Liver (tissue), 9 donors: ENCODE measurements around the gene PTPRN2. TPM values are rescaled to one million over a fixed set of nuclear protein-coding genes. Genes with fewer than 3 reads are reported as not detected.

Experiments used
- DNase-seq: peaks from one replicate; pipeline ENCODE4 v3.0.0-alpha.2; 2017; ENCODE audit warnings: low spot score
- H3K27ac ChIP-seq, 2 donors: one replicate each; pipeline ENCODE4 v1.7.0; 2013; ENCODE audit warnings: inconsistent platforms in 2 of 2, low read length in 2 of 2, control low read depth in 1 of 2, low read depth in 1 of 2, mild to moderate bottlenecking in 1 of 2
- H3K27me3 ChIP-seq, 4 donors: one replicate each; pipeline versions ENCODE4 v1.6.1 to v1.7.0; 2013; ENCODE audit warnings: low read length in 3 of 4, inconsistent platforms in 1 of 4, mild to moderate bottlenecking in 1 of 4, moderate library complexity in 1 of 4; ENCODE audit not compliant: control insufficient read depth in 4 of 4, insufficient read depth in 4 of 4
- H3K36me3 ChIP-seq, 4 donors: one replicate each; pipeline versions ENCODE4 v1.6.1 to v1.7.0; 2013; ENCODE audit warnings: low read length in 3 of 4, mild to moderate bottlenecking in 3 of 4, low read depth in 1 of 4, moderate library complexity in 1 of 4; ENCODE audit not compliant: control insufficient read depth in 4 of 4, insufficient read depth in 3 of 4
- H3K4me1 ChIP-seq, 4 donors: one replicate each; pipeline versions ENCODE4 v1.6.1 to v1.7.0; 2013; ENCODE audit warnings: low read length in 3 of 4, mild to moderate bottlenecking in 3 of 4, moderate library complexity in 1 of 4; ENCODE audit not compliant: control insufficient read depth in 4 of 4, insufficient read depth in 4 of 4
- H3K4me3 ChIP-seq, 3 donors: one replicate each; pipeline versions ENCODE4 v1.6.1 to v1.7.0; 2013; ENCODE audit warnings: low read length in 3 of 3, control low read depth in 1 of 3, low read depth in 1 of 3, mild to moderate bottlenecking in 1 of 3
- H3K9ac ChIP-seq, 2 donors: one replicate each; pipeline ENCODE4 v1.7.0; 2013; ENCODE audit warnings: low read length in 2 of 2, mild to moderate bottlenecking in 2 of 2, moderate library complexity in 2 of 2, control low read depth in 1 of 2, low read depth in 1 of 2
- H3K9me3 ChIP-seq, 4 donors: one replicate each; pipeline versions ENCODE4 v1.6.1 to v1.7.0; 2013; ENCODE audit warnings: low read length in 3 of 4; ENCODE audit not compliant: control insufficient read depth in 4 of 4
- EGR1 ChIP-seq, 2 donors: IDR thresholded peaks; 2 replicates each; pipeline ENCODE4 v1.6.1; 2016 to 2018; ENCODE audit warnings: antibody characterized with exemption in 2 of 2, low read depth in 2 of 2
- FOXA1 ChIP-seq: IDR thresholded peaks from 2 replicates; pipeline ENCODE4 v1.6.1; 2016; ENCODE audit warnings: antibody characterized with exemption
- FOXA2 ChIP-seq: IDR thresholded peaks from 2 replicates; pipeline ENCODE4 v1.6.1; 2016; ENCODE audit warnings: antibody characterized with exemption
- GABPA ChIP-seq, 2 donors: IDR thresholded peaks in 1 of 2; conservative IDR thresholded peaks in 1 of 2; 2 replicates each; pipeline ENCODE4 v1.6.1; 2016; ENCODE audit warnings: antibody characterized with exemption in 2 of 2, mild to moderate bottlenecking in 1 of 2, moderate library complexity in 1 of 2
- HNF4A ChIP-seq, 2 donors: conservative IDR thresholded peaks; 2 replicates each; pipeline ENCODE4 v1.6.1; 2016; ENCODE audit warnings: antibody characterized with exemption in 2 of 2, mild to moderate bottlenecking in 2 of 2
- HNF4G ChIP-seq: IDR thresholded peaks from 2 replicates; pipeline ENCODE4 v1.6.1; 2016; ENCODE audit warnings: antibody characterized with exemption
- JUND ChIP-seq, 2 donors: IDR thresholded peaks; 2 replicates each; pipeline ENCODE4 v1.6.1; 2016; ENCODE audit warnings: antibody characterized with exemption in 2 of 2
- NR2F2 ChIP-seq: IDR thresholded peaks from 2 replicates; pipeline ENCODE4 v1.6.1; 2016; ENCODE audit warnings: antibody characterized with exemption
- RAD21 ChIP-seq, 2 donors: IDR thresholded peaks; 2 replicates each; pipeline ENCODE4 v1.6.1; 2016; ENCODE audit warnings: antibody characterized with exemption in 2 of 2, mild to moderate bottlenecking in 2 of 2
- RXRA ChIP-seq, 2 donors: IDR thresholded peaks; 2 replicates each; pipeline ENCODE4 v1.6.1; 2017 to 2018; ENCODE audit warnings: antibody characterized with exemption in 2 of 2, mild to moderate bottlenecking in 1 of 2
- TAF1 ChIP-seq: conservative IDR thresholded peaks from 2 replicates; pipeline ENCODE4 v1.6.1; 2016; ENCODE audit warnings: antibody characterized with exemption, mild to moderate bottlenecking
- YY1 ChIP-seq: IDR thresholded peaks from 2 replicates; pipeline ENCODE4 v1.6.1; 2016; ENCODE audit warnings: antibody characterized with exemption, mild to moderate bottlenecking
- WGBS: extraction: QIAGEN DNeasy Blood & Tissue Kit; methylation state at CpG from one replicate; pipeline ENCODE4 v1.1.7; 2013; 5-methylcytosine and 5-hydroxymethylcytosine counted together
- polyA plus RNA-seq, 2 donors: library from polyadenylated mRNA; stranded (reverse) in 1 of 2; unstranded in 1 of 2; fragments of 200-250 nt in 1 of 2; fragments of >200 nt in 1 of 2; fragmentation: Nextera tagmentation in 1 of 2; extraction: Ambion mirVana in 1 of 2; gene quantifications; one replicate each; pipeline versions ENCODE4 v1.2.1 to v1.2.3, GENCODE V29; 2013 to 2015
- total RNA-seq, 2 donors: library from RNA; depleted of rRNA; stranded (reverse); fragments of >200 nt; gene quantifications; one replicate each; pipeline ENCODE4 v1.2.3, GENCODE V29; 2014
- TF ChIP-seq, protein P1 (sequence below): IDR thresholded peaks from 2 replicates; pipeline ENCODE4 v1.6.1; 2016; ENCODE audit warnings: antibody characterized with exemption
- TF ChIP-seq, protein P2 (sequence below): fragments of 150-350 bp; IDR thresholded peaks from 2 replicates; pipeline ENCODE4 v1.5.1; 2017; ENCODE audit warnings: improper control_type of control experiment, low read depth, low read length; ENCODE audit not compliant: missing input control
- TF ChIP-seq, protein P3 (sequence below): IDR thresholded peaks from 2 replicates; pipeline ENCODE4 v1.6.1; 2016; ENCODE audit warnings: antibody characterized with exemption
- TF ChIP-seq, protein P4 (sequence below): IDR thresholded peaks from 2 replicates; pipeline ENCODE4 v1.6.1; 2016; ENCODE audit warnings: antibody characterized with exemption
- TF ChIP-seq, protein P5 (sequence below): IDR thresholded peaks from 2 replicates; pipeline ENCODE4 v1.6.1; 2016; ENCODE audit warnings: antibody characterized with exemption, mild to moderate bottlenecking
- donor health status: healthy.
- donor health status: healthy.
- donor health status: healthy.
- donor health status: healthy.
- donor health status: healthy.

The PTPRN2 gene
- total and polyA plus RNA-seq, 4 donors: 0.75 to 1.9 (median 1.1) TPM

DNA sequence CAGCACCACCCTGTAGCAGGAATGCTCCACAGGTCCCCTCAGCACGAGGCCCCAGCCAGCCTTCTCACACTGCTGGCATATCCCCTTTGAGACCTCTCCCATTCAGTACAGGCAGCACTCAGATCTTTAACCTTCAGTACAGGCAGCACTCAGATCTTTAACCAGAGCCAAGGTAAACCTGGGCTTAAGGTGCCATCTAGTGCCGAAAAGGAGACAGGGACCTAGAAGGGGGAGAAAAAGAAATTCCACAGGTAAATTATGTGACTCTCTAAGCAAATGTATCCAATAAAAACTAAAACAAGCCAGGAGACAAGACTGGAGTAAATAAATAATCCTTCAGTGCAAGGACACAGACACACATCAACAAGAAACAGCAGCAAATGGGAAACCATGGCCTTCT, 358.6 kb downstream of the PTPRN2 start:
- H3K36me3 ChIP-seq: no peaks in the 10 kb centered on the region
- peaks cover 0 to 4% (median 0%) of the 10 kb centered on the region in 4 donors for H3K27me3 ChIP-seq
- TF ChIP-seq, protein P1, sequence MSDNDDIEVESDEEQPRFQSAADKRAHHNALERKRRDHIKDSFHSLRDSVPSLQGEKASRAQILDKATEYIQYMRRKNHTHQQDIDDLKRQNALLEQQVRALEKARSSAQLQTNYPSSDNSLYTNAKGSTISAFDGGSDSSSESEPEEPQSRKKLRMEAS: no peak
- peak; percentile 13 to 17 for TF ChIP-seq RAD21 (IDR thresholded peaks at IDR 0.05)
- DNase-seq: no peak
- H3K27ac ChIP-seq: no peak overlapping the region
- H3K4me3 ChIP-seq: no peak overlapping the region
- H3K9me3 ChIP-seq: peaks cover 0 to 7% (median 2%) of the 10 kb centered on the region in 4 donors
- WGBS: 33% methylated on average over 2 of the region's 2 CpGs
- no peak overlapping the region for H3K9ac ChIP-seq
- H3K4me1 ChIP-seq: no peaks in the 10 kb centered on the region

DNA sequence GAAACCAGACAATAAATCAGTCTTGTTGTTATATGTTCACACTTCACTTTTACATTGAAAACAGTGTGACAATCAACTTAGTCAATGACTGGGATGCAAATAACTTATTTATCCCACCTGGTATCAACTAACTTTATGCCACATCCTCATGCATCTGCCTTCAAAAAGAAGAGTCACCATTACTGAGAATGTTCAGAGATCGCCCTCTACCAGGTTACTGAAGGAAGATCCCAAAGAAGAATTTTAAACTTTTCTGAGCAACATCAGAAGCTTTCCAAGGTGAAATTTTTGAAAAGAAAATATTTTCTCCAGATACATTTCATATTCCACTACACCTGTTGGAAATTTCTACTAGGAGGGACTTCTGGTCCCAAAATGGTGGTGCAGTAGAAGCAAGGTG, 359.5 kb downstream of the PTPRN2 start:
- TF ChIP-seq, protein P2, sequence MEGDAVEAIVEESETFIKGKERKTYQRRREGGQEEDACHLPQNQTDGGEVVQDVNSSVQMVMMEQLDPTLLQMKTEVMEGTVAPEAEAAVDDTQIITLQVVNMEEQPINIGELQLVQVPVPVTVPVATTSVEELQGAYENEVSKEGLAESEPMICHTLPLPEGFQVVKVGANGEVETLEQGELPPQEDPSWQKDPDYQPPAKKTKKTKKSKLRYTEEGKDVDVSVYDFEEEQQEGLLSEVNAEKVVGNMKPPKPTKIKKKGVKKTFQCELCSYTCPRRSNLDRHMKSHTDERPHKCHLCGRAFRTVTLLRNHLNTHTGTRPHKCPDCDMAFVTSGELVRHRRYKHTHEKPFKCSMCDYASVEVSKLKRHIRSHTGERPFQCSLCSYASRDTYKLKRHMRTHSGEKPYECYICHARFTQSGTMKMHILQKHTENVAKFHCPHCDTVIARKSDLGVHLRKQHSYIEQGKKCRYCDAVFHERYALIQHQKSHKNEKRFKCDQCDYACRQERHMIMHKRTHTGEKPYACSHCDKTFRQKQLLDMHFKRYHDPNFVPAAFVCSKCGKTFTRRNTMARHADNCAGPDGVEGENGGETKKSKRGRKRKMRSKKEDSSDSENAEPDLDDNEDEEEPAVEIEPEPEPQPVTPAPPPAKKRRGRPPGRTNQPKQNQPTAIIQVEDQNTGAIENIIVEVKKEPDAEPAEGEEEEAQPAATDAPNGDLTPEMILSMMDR: no peak
- TF ChIP-seq, protein P3, sequence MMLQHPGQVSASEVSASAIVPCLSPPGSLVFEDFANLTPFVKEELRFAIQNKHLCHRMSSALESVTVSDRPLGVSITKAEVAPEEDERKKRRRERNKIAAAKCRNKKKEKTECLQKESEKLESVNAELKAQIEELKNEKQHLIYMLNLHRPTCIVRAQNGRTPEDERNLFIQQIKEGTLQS: no peak
- TF ChIP-seq HNF4A (conservative IDR thresholded peaks at IDR 0.05) (no peak), YY1 (no peak), HNF4G (no peak), RXRA (IDR thresholded peaks at IDR 0.05) (no peak), NR2F2 (no peak), FOXA1 (no peak), TAF1 (no peak), RAD21 (IDR thresholded peaks at IDR 0.05) (no peak), GABPA (IDR thresholded peaks at IDR 0.05 in 1 of 2, conservative IDR thresholded peaks at IDR 0.05 in 1 of 2) (no peak), JUND (IDR thresholded peaks at IDR 0.05) (no peak), EGR1 (IDR thresholded peaks at IDR 0.05; ENCODE audit: low read depth in 2 of 2) (no peak), FOXA2 (no peak)
- TF ChIP-seq, protein P1: no peak
- TF ChIP-seq, protein P4, sequence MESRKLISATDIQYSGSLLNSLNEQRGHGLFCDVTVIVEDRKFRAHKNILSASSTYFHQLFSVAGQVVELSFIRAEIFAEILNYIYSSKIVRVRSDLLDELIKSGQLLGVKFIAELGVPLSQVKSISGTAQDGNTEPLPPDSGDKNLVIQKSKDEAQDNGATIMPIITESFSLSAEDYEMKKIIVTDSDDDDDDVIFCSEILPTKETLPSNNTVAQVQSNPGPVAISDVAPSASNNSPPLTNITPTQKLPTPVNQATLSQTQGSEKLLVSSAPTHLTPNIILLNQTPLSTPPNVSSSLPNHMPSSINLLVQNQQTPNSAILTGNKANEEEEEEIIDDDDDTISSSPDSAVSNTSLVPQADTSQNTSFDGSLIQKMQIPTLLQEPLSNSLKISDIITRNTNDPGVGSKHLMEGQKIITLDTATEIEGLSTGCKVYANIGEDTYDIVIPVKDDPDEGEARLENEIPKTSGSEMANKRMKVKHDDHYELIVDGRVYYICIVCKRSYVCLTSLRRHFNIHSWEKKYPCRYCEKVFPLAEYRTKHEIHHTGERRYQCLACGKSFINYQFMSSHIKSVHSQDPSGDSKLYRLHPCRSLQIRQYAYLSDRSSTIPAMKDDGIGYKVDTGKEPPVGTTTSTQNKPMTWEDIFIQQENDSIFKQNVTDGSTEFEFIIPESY: no peak
- TF ChIP-seq, protein P5, sequence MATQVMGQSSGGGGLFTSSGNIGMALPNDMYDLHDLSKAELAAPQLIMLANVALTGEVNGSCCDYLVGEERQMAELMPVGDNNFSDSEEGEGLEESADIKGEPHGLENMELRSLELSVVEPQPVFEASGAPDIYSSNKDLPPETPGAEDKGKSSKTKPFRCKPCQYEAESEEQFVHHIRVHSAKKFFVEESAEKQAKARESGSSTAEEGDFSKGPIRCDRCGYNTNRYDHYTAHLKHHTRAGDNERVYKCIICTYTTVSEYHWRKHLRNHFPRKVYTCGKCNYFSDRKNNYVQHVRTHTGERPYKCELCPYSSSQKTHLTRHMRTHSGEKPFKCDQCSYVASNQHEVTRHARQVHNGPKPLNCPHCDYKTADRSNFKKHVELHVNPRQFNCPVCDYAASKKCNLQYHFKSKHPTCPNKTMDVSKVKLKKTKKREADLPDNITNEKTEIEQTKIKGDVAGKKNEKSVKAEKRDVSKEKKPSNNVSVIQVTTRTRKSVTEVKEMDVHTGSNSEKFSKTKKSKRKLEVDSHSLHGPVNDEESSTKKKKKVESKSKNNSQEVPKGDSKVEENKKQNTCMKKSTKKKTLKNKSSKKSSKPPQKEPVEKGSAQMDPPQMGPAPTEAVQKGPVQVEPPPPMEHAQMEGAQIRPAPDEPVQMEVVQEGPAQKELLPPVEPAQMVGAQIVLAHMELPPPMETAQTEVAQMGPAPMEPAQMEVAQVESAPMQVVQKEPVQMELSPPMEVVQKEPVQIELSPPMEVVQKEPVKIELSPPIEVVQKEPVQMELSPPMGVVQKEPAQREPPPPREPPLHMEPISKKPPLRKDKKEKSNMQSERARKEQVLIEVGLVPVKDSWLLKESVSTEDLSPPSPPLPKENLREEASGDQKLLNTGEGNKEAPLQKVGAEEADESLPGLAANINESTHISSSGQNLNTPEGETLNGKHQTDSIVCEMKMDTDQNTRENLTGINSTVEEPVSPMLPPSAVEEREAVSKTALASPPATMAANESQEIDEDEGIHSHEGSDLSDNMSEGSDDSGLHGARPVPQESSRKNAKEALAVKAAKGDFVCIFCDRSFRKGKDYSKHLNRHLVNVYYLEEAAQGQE: no peak

More for the DNA sequence above, 359.5 kb downstream of the PTPRN2 start:
- no peaks in the 10 kb centered on the region for H3K4me1 ChIP-seq
- H3K4me3 ChIP-seq: no peak overlapping the region
- no peaks in the 10 kb centered on the region for H3K36me3 ChIP-seq
- no peak overlapping the region for H3K27ac ChIP-seq
- peaks cover 0 to 7% (median 2%) of the 10 kb centered on the region in 4 donors for H3K9me3 ChIP-seq
- DNase-seq: no peak
- 80% methylated on average over 1 of the region's 1 CpG for WGBS
- H3K27me3 ChIP-seq: peaks cover 0 to 4% (median 0%) of the 10 kb centered on the region in 4 donors
- no peak overlapping the region for H3K9ac ChIP-seq
